IMR-90 (cell line): Measurements from ENCODE around the gene BRDT. TPM values are rescaled to one million over a fixed set of nuclear protein-coding genes. Genes with fewer than 3 reads are reported as not detected.

Source experiments
- ATAC-seq: fragments of 200-7000 bp; cut with Tn5 transposase; 2 replicates; pipeline ENCODE4 v1.9.1; 2020; ENCODE audit warnings: low read depth, mild to moderate bottlenecking, moderate library complexity
- BruUV-seq: library from RNA; stranded (reverse); fragments of 400-500 nt; replicated peaks from 2 replicates; lab custom pipeline; 2021; lab: Mats Ljungman, UMichigan
- CTCF ChIA-PET: fragments of 300-600 bp; formaldehyde crosslinking; extraction: SDS; loops from one replicate; lab custom pipeline; 2021; ENCODE audit warnings: antibody characterized with exemption; lab: Yijun Ruan, JAX
- POLR2A ChIA-PET: fragments of 300-600 bp; sonication (Branson Sonifier 250); formaldehyde crosslinking; loops from one replicate; lab custom pipeline; 2022; ENCODE audit warnings: antibody characterized with exemption; ENCODE audit not compliant: unreplicated experiment; lab: Charles Lee
- DNase-seq: peaks from one replicate; pipeline ENCODE4 v3.0.0; 2013
- H2AFZ ChIP-seq: replicated peaks from 2 replicates; pipeline ENCODE3; 2013; ENCODE audit warnings: low read length, mild to moderate bottlenecking; ENCODE audit not compliant: poor library complexity
- H2AK5ac ChIP-seq: 2 replicates; pipeline ENCODE4 v1.6.1; 2013; ENCODE audit warnings: low read depth, low read length, inconsistent platforms
- H2AK9ac ChIP-seq: replicated peaks from 2 replicates; pipeline ENCODE3; 2013; ENCODE audit warnings: mild to moderate bottlenecking, low read depth, low read length, moderate library complexity; ENCODE audit not compliant: poor library complexity
- H2BK120ac ChIP-seq: 2 replicates; pipeline ENCODE4 v1.6.1; 2013; ENCODE audit warnings: low read depth, low read length, inconsistent platforms
- H2BK15ac ChIP-seq: 3 replicates; pipeline ENCODE4 v1.6.1; 2013; ENCODE audit warnings: low read depth, low read length, inconsistent platforms
- H2BK20ac ChIP-seq: 2 replicates; pipeline ENCODE4 v1.6.1; 2013; ENCODE audit warnings: low read depth, mild to moderate bottlenecking, inconsistent platforms, low read length, moderate library complexity
- H2BK5ac ChIP-seq: 2 replicates; pipeline ENCODE4 v1.6.1; 2013; ENCODE audit warnings: mild to moderate bottlenecking, low read depth, low read length, inconsistent platforms; ENCODE audit not compliant: poor library complexity, severe bottlenecking
- H3K14ac ChIP-seq: replicated peaks from 2 replicates; pipeline ENCODE4 v1.6.1; 2013; ENCODE audit warnings: low read depth, low read length, inconsistent platforms
- H3K18ac ChIP-seq: 2 replicates; pipeline ENCODE4 v1.6.1; 2013; ENCODE audit warnings: low read depth, low read length, control low read depth
- H3K23ac ChIP-seq: 2 replicates; pipeline ENCODE4 v1.6.1; 2013; ENCODE audit warnings: low read depth, low read length, inconsistent platforms
- H3K27ac ChIP-seq: 2 replicates; pipeline ENCODE4 v1.5.1; 2013; ENCODE audit warnings: mild to moderate bottlenecking, control low read depth, low read length; ENCODE audit not compliant: insufficient read depth
- H3K27me3 ChIP-seq: 2 replicates; pipeline ENCODE4 v1.6.1; 2013; ENCODE audit warnings: low read length; ENCODE audit not compliant: control insufficient read depth, insufficient read depth
- H3K36me3 ChIP-seq: 2 replicates; pipeline ENCODE4 v1.6.1; 2013; ENCODE audit warnings: low read length, mixed read lengths; ENCODE audit not compliant: control insufficient read depth, insufficient read depth
- H3K4ac ChIP-seq: 2 replicates; pipeline ENCODE4 v1.6.1; 2013; ENCODE audit warnings: low read depth, low read length, inconsistent platforms
- H3K4me1 ChIP-seq: 2 replicates; pipeline ENCODE4 v1.6.1; 2013; ENCODE audit warnings: low read length, mixed read lengths; ENCODE audit not compliant: control insufficient read depth, insufficient read depth
- H3K4me2 ChIP-seq: 2 replicates; pipeline ENCODE4 v1.6.1; 2013; ENCODE audit warnings: low read depth, mild to moderate bottlenecking, control low read depth, low read length, moderate library complexity
- H3K4me3 ChIP-seq: 2 replicates; pipeline ENCODE4 v1.5.1; 2013; ENCODE audit warnings: low read depth, mild to moderate bottlenecking, control low read depth, low read length, moderate library complexity; ENCODE audit not compliant: insufficient read depth
- H3K56ac ChIP-seq: 2 replicates; pipeline ENCODE4 v1.6.1; 2013; ENCODE audit warnings: low read length, inconsistent platforms; ENCODE audit not compliant: insufficient read depth; ENCODE audit errors: extremely low read depth
- H3K79me1 ChIP-seq, 2 experiments: 2 replicates each; pipeline ENCODE4 v1.6.1; 2013; ENCODE audit warnings: low read length in 2 of 2, inconsistent platforms in 1 of 2, low read depth in 1 of 2
- H3K9ac ChIP-seq: 2 replicates; pipeline ENCODE4 v1.6.1; 2013; ENCODE audit warnings: low read depth, low read length, control low read depth
- H3K9me1 ChIP-seq: 2 replicates; pipeline ENCODE4 v1.6.1; 2013; ENCODE audit warnings: low read length, inconsistent platforms; ENCODE audit not compliant: insufficient read depth
- H3K9me3 ChIP-seq: 2 replicates; pipeline ENCODE4 v1.6.1; 2013; ENCODE audit warnings: low read length; ENCODE audit not compliant: control insufficient read depth, insufficient read depth
- H4K20me1 ChIP-seq: 2 replicates; pipeline ENCODE4 v1.6.1; 2013; ENCODE audit warnings: low read length, inconsistent platforms; ENCODE audit not compliant: insufficient read depth
- H4K5ac ChIP-seq: 2 replicates; pipeline ENCODE4 v1.6.1; 2013; ENCODE audit warnings: mild to moderate bottlenecking, low read depth, low read length, control low read depth
- H4K8ac ChIP-seq, 2 experiments: 2 replicates each; pipeline ENCODE4 v1.6.1; 2013; ENCODE audit warnings: low read depth in 2 of 2, low read length in 2 of 2, control low read depth in 1 of 2, inconsistent platforms in 1 of 2
- H4K91ac ChIP-seq: 2 replicates; pipeline ENCODE4 v1.6.1; 2013; ENCODE audit warnings: low read depth, low read length, inconsistent platforms; ENCODE audit not compliant: insufficient read depth
- BHLHE40 ChIP-seq: fragments of 150-350 bp; IDR thresholded peaks from 2 replicates; pipeline ENCODE4 v1.6.1; 2016; ENCODE audit warnings: mild to moderate bottlenecking, low read depth, low read length
- CEBPB ChIP-seq: IDR thresholded peaks from 2 replicates; pipeline ENCODE4 v1.6.1; 2012; ENCODE audit warnings: low read depth, low read length, improper control_type of control experiment
- CHD1 ChIP-seq: IDR thresholded peaks from 2 replicates; pipeline ENCODE4 v1.6.1; 2012; ENCODE audit warnings: low read depth, low read length, improper control_type of control experiment
- MAFK ChIP-seq: IDR thresholded peaks from 2 replicates; pipeline ENCODE4 v1.6.1; 2012; ENCODE audit warnings: low read depth, low read length, improper control_type of control experiment
- MAZ ChIP-seq: IDR thresholded peaks from 2 replicates; pipeline ENCODE4 v1.6.1; 2012; ENCODE audit warnings: low read depth, mild to moderate bottlenecking, low read length, improper control_type of control experiment, moderate library complexity, borderline replicate concordance
- MXI1 ChIP-seq: IDR thresholded peaks from 2 replicates; pipeline ENCODE4 v1.6.1; 2012; ENCODE audit warnings: low read depth, mild to moderate bottlenecking, low read length, moderate library complexity, borderline replicate concordance
- NFE2L2 ChIP-seq: fragments of 150-350 bp; IDR thresholded peaks from 2 replicates; pipeline ENCODE4 v1.6.1; 2016; ENCODE audit warnings: low read depth, mild to moderate bottlenecking, low read length
- RAD21 ChIP-seq: IDR thresholded peaks from 2 replicates; pipeline ENCODE4 v1.6.1; 2012; ENCODE audit warnings: low read length, improper control_type of control experiment
- RCOR1 ChIP-seq: IDR thresholded peaks from 2 replicates; pipeline ENCODE4 v1.6.1; 2012; ENCODE audit warnings: mild to moderate bottlenecking, low read length, improper control_type of control experiment; ENCODE audit not compliant: insufficient replicate concordance
- RFX5 ChIP-seq: IDR thresholded peaks from 2 replicates; pipeline ENCODE4 v1.8.0; 2012; ENCODE audit warnings: low read depth, mild to moderate bottlenecking, low read length, moderate library complexity
- SMC3 ChIP-seq: fragments of 150-350 bp; IDR thresholded peaks from 2 replicates; pipeline ENCODE4 v1.6.1; 2016; ENCODE audit warnings: low read depth, mild to moderate bottlenecking, antibody characterized with exemption, low read length, moderate library complexity
- WGBS, 2 experiments: methylation state at CpG; one replicate each; pipeline versions ENCODE4 v1.1.5 to v1.1.7; 2013; ENCODE audit warnings: missing lambda C conversion rate in 2 of 2; ENCODE audit not compliant: insufficient read length in 1 of 2; ENCODE audit errors: extremely low coverage in 2 of 2; 5-methylcytosine and 5-hydroxymethylcytosine counted together
- dilution Hi-C: fragments of 300-500 bp; cut with HindIII; formaldehyde crosslinking; loops from one replicate; pipeline ENCODE4 v1.14.3; 2018; ENCODE audit warnings: low sequenced_read_pairs; ENCODE audit not compliant: unreplicated experiment
- in situ Hi-C: fragments of 300-500 bp; cut with MboI; formaldehyde crosslinking; loops from 3 replicates; pipeline ENCODE4 v1.14.3; 2019; ENCODE audit warnings: low sequenced_read_pairs, inconsistent platforms, mixed read lengths
- intact Hi-C: fragments of 100-400 bp; cut with micrococcal nuclease; formaldehyde crosslinking; loops from 2 replicates; pipeline ENCODE4 v1.10.0; 2022
- polyA plus RNA-seq, 3 experiments: library from polyadenylated mRNA; depleted of rRNA; stranded (reverse); fragments of >200 nt; gene quantifications; 2 replicates each; pipeline ENCODE4 v1.2.3, GENCODE V29; 2012; ENCODE audit warnings: low replicate concordance in 1 of 3
- total RNA-seq: library from RNA; depleted of rRNA; stranded (reverse); fragments of >200 nt; gene quantifications from 2 replicates; pipeline ENCODE4 v1.2.3, GENCODE V29; 2012
- TF ChIP-seq, protein P1 (sequence below): fragments of 150-350 bp; IDR thresholded peaks from 2 replicates; pipeline ENCODE4 v1.6.1; 2016; ENCODE audit warnings: low read depth, mild to moderate bottlenecking, low read length, moderate library complexity, borderline replicate concordance
- TF ChIP-seq, protein P2 (sequence below): fragments of 150-350 bp; IDR thresholded peaks from 2 replicates; pipeline ENCODE4 v1.6.1; 2017; ENCODE audit warnings: mild to moderate bottlenecking, antibody characterized with exemption, low read length, low read depth

BRDT gene
- total and polyA plus RNA-seq, 2 of the 4 experiments (the other 2 are of a cell fraction): not detected

DNA sequence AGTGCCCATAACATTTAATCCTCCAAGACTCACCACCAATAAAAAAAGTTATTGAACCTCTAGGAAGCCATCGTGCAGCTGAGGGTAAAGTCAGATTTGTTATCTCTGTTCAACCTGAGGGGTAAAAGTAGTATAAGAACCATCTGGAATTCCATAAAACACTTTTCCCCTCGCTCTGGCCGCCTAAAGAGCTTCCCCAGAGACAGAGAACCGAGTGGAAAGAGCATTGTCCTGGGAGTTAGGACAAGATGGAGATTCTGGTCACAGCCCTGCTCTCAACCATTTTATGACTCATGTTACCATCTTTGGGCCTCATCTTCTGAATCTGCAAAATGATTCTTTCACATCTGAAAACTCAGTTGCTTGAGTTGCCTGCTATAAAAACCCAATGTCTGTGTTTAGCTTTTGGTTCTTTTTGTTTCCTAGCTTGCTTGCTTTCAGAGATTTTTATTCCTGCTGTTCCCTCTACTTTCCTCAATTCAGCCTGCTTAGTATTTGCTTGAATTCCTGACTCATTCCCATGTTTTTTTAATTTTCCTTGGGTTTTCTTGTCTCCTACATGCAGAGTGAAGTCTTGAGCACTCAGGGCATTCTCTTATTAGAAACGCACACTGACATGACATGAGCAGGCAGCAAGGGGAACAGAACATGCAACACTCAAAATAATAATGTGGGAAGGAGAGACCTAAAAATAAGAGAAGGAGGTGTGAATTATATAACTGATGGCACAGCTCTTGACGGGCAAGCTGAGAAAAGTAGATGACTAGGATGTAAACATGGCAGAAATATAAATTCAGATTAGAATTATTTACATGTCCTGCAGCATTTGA is 82.3 kb downstream of the BRDT start:
- in situ Hi-C loops: no loop called here
- TF ChIP-seq RFX5 (no peak), BHLHE40 (no peak), CEBPB (no peak), RCOR1 (no peak), CHD1 (no peak), RAD21 (no peak), NFE2L2 (no peak), SMC3 (no peak), MXI1 (no peak), MAFK (no peak), MAZ (no peak)
- TF ChIP-seq, protein P1, sequence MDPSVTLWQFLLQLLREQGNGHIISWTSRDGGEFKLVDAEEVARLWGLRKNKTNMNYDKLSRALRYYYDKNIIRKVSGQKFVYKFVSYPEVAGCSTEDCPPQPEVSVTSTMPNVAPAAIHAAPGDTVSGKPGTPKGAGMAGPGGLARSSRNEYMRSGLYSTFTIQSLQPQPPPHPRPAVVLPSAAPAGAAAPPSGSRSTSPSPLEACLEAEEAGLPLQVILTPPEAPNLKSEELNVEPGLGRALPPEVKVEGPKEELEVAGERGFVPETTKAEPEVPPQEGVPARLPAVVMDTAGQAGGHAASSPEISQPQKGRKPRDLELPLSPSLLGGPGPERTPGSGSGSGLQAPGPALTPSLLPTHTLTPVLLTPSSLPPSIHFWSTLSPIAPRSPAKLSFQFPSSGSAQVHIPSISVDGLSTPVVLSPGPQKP: no peak
- TF ChIP-seq, protein P2, sequence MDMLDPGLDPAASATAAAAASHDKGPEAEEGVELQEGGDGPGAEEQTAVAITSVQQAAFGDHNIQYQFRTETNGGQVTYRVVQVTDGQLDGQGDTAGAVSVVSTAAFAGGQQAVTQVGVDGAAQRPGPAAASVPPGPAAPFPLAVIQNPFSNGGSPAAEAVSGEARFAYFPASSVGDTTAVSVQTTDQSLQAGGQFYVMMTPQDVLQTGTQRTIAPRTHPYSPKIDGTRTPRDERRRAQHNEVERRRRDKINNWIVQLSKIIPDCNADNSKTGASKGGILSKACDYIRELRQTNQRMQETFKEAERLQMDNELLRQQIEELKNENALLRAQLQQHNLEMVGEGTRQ: no peak

More for the DNA sequence above, 82.3 kb downstream of the BRDT start:
- Histone ChIP-seq H3K27me3 (no peaks in the 10 kb centered on the region), H3K79me1 (no peaks in the 10 kb centered on the region; a peak in 1 of 4 replicates), H2AFZ (peak overlapping the region; percentile 74), H3K9me3 (no peaks in the 10 kb centered on the region), H3K36me3 (no peaks in the 10 kb centered on the region), H3K18ac (peak overlapping the region; percentile 77; the same call in 1 of the 2 replicates), H3K4me2 (peak overlapping the region; percentile 37; the same call in 1 of the 2 replicates), H3K9me1 (peaks cover 4% of the 10 kb centered on the region; the same call in 1 of the 2 replicates), H3K14ac (peak overlapping the region; percentile 68), H2BK20ac (peak overlapping the region; percentile 35; the same call in 1 of the 2 replicates), H4K5ac (peak overlapping the region; percentile 74), H2BK120ac (peak overlapping the region; percentile 63; the same call in 1 of the 2 replicates), H3K4ac (peak overlapping the region; percentile 51), H2AK5ac (no peak overlapping the region), H3K4me1 (peaks cover 6% of the 10 kb centered on the region), H4K8ac (peak overlapping the region; percentile 21 to 73; a peak in 2 of 4 replicates), H2BK5ac (peak overlapping the region; percentile 30), H2AK9ac (no peak overlapping the region), H3K27ac (peak overlapping the region; percentile 20; the same call in 1 of the 2 replicates), H2BK15ac (peak overlapping the region; percentile 39; the same call in 1 of the 3 replicates), H4K91ac (peak overlapping the region; percentile 34; the same call in 1 of the 2 replicates), H3K9ac (no peak overlapping the region), H3K23ac (peak overlapping the region; percentile 55; the same call in 1 of the 2 replicates), H3K4me3 (no peak overlapping the region), H4K20me1 (no peaks in the 10 kb centered on the region), H3K56ac (no peak overlapping the region)
- POLR2A ChIA-PET: interaction anchor here (0.6 kb wide), 1 partner anchor 30 kb away, joined by 4 read pairs; no protein-coding TSS in a partner anchor
- BruUV-seq: no TSS peak
- DNase-seq (peak; percentile 21), ATAC-seq (peak; percentile 25; the same call in 1 of the 2 replicates)
- CTCF ChIA-PET: interaction anchor here (1.3 kb wide), 1 partner anchor 236 kb away, joined by 3 read pairs; no protein-coding TSS in a partner anchor
- no CpG with 5 or more reads among the region's 6 CpGs for WGBS, 2 experiments
- intact Hi-C loops (no loop called here), dilution Hi-C loops (no loop called here)
